ENCODE data around the gene PYCARD.

- TF ChIP-seq SIN3A (IDR thresholded peaks at IDR 0.05; ENCODE audit: borderline replicate concordance, insufficient read depth, low read length) (no peak), TAF1 (IDR thresholded peaks at IDR 0.05; ENCODE audit: borderline replicate concordance, insufficient read depth, low read length) (no peak), REST (IDR thresholded peaks at IDR 0.05; ENCODE audit: insufficient read depth in 1 of 2, low read depth in 2 of 2, low read length in 2 of 2) (no peak), POLR2AphosphoS5 (IDR thresholded peaks at IDR 0.05; ENCODE audit: low read depth, low read length) (no peak)
Observed at GRCh38 chr16:31243734-31244670, 41.4 kb upstream of the PYCARD start.
